NCI-H526 (cell line): Measurements from ENCODE around the gene RIN3.

Experiments
- DNase-seq, 2 experiments: peaks; one replicate each; lab custom pipeline; 2025; lab: John Stamatoyannopoulos, UW

The RIN3 gene

GRCh38 chr14:92690171-92691011, 176.8 kb downstream of the RIN3 start:
- DNase-seq, result peak in 1 of 2 experiments; percentile 74

- DNase-seq, result peak in 1 of 2 experiments; percentile 50
These were observed 179.2 kb downstream of the RIN3 start for GRCh38 chr14:92692822-92693226.

- DNase-seq, result peak in 1 of 2 experiments; percentile 15
These were observed 180.6 kb downstream of the RIN3 start for GRCh38 chr14:92693998-92694795.

- no peak for DNase-seq
These were observed 181.2 kb downstream of the RIN3 start for GRCh38 chr14:92694807-92695206.

GRCh38 chr14:92695562-92695961, 182.0 kb downstream of the RIN3 start:
- DNase-seq, result no peak

GRCh38 chr14:92696366-92696765, 182.8 kb downstream of the RIN3 start:
- DNase-seq, result no peak

GRCh38 chr14:92698393-92698792, 184.8 kb downstream of the RIN3 start:
- no peak for DNase-seq

- no peak for DNase-seq
These were observed 188.2 kb downstream of the RIN3 start for GRCh38 chr14:92701826-92702225.

- no peak for DNase-seq
These were observed 188.9 kb downstream of the RIN3 start for GRCh38 chr14:92702441-92702918.

GRCh38 chr14:92703516-92703915, 189.9 kb downstream of the RIN3 start:
- DNase-seq, result no peak

GRCh38 chr14:92704036-92704804, 190.6 kb downstream of the RIN3 start:
- no peak for DNase-seq

GRCh38 chr14:92704821-92705220, 191.2 kb downstream of the RIN3 start:
- no peak for DNase-seq

- DNase-seq, result no peak
These were observed 192.8 kb downstream of the RIN3 start for GRCh38 chr14:92706386-92706785.

- DNase-seq, result no peak
These were observed 195.9 kb downstream of the RIN3 start for GRCh38 chr14:92709340-92710000.

GRCh38 chr14:92710001-92710341, 196.4 kb downstream of the RIN3 start:
- DNase-seq, result no peak

- DNase-seq, result no peak
These were observed 198.5 kb downstream of the RIN3 start for GRCh38 chr14:92711976-92712653.

- DNase-seq, result no peak
These were observed 199.1 kb downstream of the RIN3 start for GRCh38 chr14:92712654-92713051.

- peak in 1 of 2 experiments; percentile 77 for DNase-seq
These were observed 201.2 kb downstream of the RIN3 start for GRCh38 chr14:92714739-92715307.

GRCh38 chr14:92716131-92716530, 202.6 kb downstream of the RIN3 start:
- DNase-seq, result no peak

- DNase-seq, result no peak
These were observed 204.0 kb downstream of the RIN3 start for GRCh38 chr14:92717571-92718042.

GRCh38 chr14:92718664-92719063, 205.1 kb downstream of the RIN3 start:
- no peak for DNase-seq
